ENCODE data around the gene BUD23. TPM values are rescaled to one million over a fixed set of nuclear protein-coding genes. Genes with fewer than 3 reads are reported as not detected.
"Not testable (repeated sequence)": the region's sequence is repeated elsewhere in the genome, so short reads cannot be mapped to it uniquely, and the experiment has no call there.

BUD23 gene
- total RNA-seq, 1 donor from 2014 or later = 109 TPM

DNA sequence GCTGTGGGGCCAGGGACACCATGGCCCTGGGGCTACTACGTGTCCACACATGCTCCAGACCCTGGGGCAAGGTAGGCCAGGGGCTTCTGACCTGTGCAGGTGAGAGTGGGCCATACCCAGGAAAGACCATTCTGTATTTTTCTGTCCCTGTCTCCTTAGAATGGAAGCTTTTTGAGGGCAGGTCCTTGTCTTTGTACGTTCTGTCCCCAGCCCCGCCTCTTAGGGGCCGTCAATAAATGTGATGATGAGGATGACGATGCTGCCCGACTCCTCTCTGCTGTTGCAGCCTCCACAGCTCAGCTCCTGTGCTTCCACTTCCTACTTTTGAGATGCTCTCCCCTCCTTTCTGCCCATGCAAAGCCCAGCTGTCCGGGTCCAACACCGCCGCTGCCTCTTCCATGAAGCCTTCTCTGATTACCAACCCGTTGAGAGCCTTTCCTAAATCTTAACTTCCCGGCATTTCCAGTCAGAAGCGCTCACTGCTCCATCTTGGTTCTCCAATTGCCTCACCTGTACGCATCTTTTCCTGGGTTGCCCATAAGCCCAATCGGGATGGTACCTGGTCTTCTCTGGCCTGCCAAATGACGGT is 11.4 kb upstream of the BUD23 start:
- DNase-seq (ENCODE audit: low spot score) = no peak
- H3K4me3 Mint-ChIP-seq (ENCODE audit: low read depth) = no peak overlapping the region
- peaks cover 20% of the 10 kb centered on the region for H3K27me3 Mint-ChIP-seq (ENCODE audit: low read depth)
- no peaks in the 10 kb centered on the region for H3K36me3 Mint-ChIP-seq (ENCODE audit: low read depth)
- intact Hi-C loops (cut with micrococcal nuclease) = no loop called here
- H3K4me1 Mint-ChIP-seq (ENCODE audit: low read depth) = peaks cover 6% of the 10 kb centered on the region
- no peak overlapping the region for H3K27ac Mint-ChIP-seq
- no peaks in the 10 kb centered on the region for H3K9me3 Mint-ChIP-seq

DNA sequence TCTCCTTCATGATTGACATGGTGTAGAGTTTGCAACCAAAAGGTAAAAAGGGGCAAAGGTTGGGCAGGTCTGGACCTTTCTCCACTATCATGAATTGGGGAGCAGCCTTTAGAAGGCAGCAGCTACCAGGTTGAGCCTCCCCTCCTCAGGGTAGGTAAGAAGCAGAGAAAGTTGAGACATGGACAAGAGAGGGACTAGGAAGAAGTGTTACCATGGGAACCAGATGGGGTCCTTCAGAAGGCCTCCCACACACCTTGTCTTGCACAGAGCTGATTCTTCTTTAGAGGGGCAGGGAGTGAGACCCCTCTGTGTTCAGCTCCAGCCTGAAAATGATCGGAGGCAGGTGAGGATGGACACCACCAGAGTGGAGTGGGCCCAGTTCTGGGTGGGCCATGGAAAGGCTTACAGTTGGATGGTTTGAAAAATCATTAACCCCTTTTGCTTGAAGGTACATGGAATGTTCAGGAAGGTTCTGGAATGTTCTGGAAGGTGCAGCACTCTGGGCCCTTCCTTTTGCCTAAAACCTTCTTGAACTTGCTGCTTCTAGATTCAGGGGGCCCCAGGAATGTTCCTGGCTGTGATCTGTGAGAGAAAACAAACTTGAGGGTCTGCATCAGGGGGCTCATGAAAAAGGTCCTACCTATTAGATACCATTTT is 8.8 kb upstream of the BUD23 start:
- no peaks in the 10 kb centered on the region for H3K9me3 Mint-ChIP-seq
- no peaks in the 10 kb centered on the region for H3K4me1 Mint-ChIP-seq (ENCODE audit: low read depth)
- H3K36me3 Mint-ChIP-seq (ENCODE audit: low read depth) = peaks cover 17% of the 10 kb centered on the region
- no peak overlapping the region for H3K27ac Mint-ChIP-seq
- DNase-seq (ENCODE audit: low spot score) = no peak
- H3K27me3 Mint-ChIP-seq (ENCODE audit: low read depth) = peaks cover 11% of the 10 kb centered on the region
- H3K4me3 Mint-ChIP-seq (ENCODE audit: low read depth) = no peak overlapping the region
- intact Hi-C loops (cut with micrococcal nuclease) = no loop called here

DNA sequence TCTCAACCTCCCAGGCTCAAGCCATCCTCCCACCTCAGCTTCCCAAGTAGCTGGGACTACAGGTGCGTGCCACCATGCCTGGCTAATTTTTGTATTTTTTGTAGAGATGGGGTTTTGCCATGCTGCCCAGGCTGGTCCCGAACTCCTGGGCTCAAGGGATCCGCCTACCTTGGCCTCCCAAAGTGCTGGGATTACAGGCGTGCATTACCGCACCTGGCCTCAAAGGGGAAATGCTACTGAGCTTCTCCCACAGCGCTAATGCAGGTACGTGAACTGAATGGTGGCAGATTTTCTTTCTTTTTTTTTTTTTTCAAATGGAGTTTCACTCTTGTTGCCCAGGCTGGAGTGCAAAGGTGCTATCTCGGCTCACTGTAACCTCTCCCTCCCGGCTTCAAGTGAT is 7.3 kb upstream of the BUD23 start:
- H3K9me3 Mint-ChIP-seq; H3K4me3 Mint-ChIP-seq (ENCODE audit: low read depth); DNase-seq (ENCODE audit: low spot score); H3K27ac Mint-ChIP-seq; intact Hi-C loops (cut with micrococcal nuclease); H3K4me1 Mint-ChIP-seq (ENCODE audit: low read depth); H3K27me3 Mint-ChIP-seq (ENCODE audit: low read depth): not testable (repeated sequence)
- H3K36me3 Mint-ChIP-seq (ENCODE audit: low read depth) = peaks cover 23% of the 10 kb centered on the region

DNA sequence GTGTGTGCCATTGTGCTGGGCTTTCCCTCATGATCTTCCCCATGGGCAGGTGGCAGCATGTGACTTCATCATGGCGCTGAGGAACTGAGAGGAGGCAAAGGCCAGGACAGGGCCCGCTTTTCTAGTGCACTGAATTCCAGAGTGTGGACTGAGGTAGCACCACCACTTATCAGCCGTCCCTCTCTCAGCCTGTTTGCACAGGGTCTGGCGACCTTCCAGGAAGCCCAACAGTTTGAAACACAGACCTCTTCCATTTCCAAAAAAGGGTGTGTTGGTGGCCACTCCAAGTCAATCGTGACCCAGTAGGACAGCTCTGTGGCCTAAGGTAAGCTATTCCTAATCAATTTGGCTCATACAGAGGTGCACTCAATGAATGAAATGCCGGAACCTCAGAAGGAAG is 4.5 kb upstream of the BUD23 start:
- DNase-seq (ENCODE audit: low spot score) = no peak
- Mint-ChIP-seq H3K27me3 (ENCODE audit: low read depth) (no peaks in the 10 kb centered on the region), H3K4me3 (ENCODE audit: low read depth) (no peak overlapping the region), H3K4me1 (ENCODE audit: low read depth) (peaks cover 14% of the 10 kb centered on the region), H3K9me3 (no peaks in the 10 kb centered on the region), H3K27ac (no peak overlapping the region), H3K36me3 (ENCODE audit: low read depth) (peaks cover 32% of the 10 kb centered on the region)
- intact Hi-C loops (cut with micrococcal nuclease) = no loop called here

DNA sequence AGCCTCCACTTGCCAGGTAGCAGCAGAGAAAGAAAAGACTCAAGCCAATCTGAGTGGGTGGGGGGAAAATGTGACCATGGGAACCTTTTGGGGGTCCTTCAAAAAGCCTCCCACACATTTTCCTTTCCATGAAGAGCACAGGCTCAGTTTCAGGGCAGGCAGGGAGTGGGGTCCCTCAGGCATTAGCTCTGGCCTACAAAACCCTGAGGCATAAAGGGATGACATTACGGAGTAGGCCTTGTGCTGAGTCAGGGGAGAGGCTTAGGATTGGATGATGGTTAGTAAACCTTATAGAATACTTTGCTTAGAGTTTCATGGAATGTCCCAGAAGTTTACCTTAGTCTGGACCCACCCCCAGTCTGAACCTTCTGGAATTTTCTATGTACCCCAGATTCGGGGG is 3.7 kb upstream of the BUD23 start:
- intact Hi-C loops (cut with micrococcal nuclease) = loop anchor here (5.0 kb wide), 1 partner anchor 102 kb away; the partner anchor contains the start of gene TBL2
- Mint-ChIP-seq H3K36me3 (ENCODE audit: low read depth) (peaks cover 33% of the 10 kb centered on the region), H3K4me1 (ENCODE audit: low read depth) (peaks cover 16% of the 10 kb centered on the region), H3K4me3 (ENCODE audit: low read depth) (no peak overlapping the region), H3K27ac (no peak overlapping the region), H3K27me3 (ENCODE audit: low read depth) (no peaks in the 10 kb centered on the region), H3K9me3 (no peaks in the 10 kb centered on the region)
- no peak for DNase-seq (ENCODE audit: low spot score)

DNA sequence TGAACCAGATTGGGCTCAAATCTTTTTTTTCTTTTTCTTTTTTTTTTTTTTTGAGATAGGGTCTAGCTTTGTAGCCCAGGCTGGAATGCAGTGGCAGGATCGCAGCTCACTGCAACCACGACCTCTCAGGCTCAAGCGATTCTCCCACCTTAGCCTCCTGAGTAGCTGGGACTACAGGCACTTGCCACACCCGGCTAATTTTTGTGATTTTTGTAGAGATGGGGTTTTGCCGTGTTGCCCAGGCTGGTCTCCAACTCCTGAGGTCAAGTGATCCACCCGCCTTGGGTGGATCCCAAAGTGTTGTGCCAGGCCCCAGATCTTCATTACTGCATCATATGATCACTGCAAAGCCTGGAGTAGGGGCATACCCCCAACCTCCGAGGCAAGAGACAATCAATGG is 2.9 kb upstream of the BUD23 start:
- peaks cover 33% of the 10 kb centered on the region for H3K36me3 Mint-ChIP-seq (ENCODE audit: low read depth)
- DNase-seq (ENCODE audit: low spot score) = no peak
- peak overlapping the region; percentile 97 for H3K4me3 Mint-ChIP-seq (ENCODE audit: low read depth)
- H3K27ac Mint-ChIP-seq = no peak overlapping the region
- no peaks in the 10 kb centered on the region for H3K27me3 Mint-ChIP-seq (ENCODE audit: low read depth)
- peaks cover 16% of the 10 kb centered on the region for H3K4me1 Mint-ChIP-seq (ENCODE audit: low read depth)
- no peaks in the 10 kb centered on the region for H3K9me3 Mint-ChIP-seq
- intact Hi-C loops (cut with micrococcal nuclease) = loop anchor here (5.0 kb wide), 1 partner anchor 103 kb away; the partner anchor contains the start of gene TBL2

DNA sequence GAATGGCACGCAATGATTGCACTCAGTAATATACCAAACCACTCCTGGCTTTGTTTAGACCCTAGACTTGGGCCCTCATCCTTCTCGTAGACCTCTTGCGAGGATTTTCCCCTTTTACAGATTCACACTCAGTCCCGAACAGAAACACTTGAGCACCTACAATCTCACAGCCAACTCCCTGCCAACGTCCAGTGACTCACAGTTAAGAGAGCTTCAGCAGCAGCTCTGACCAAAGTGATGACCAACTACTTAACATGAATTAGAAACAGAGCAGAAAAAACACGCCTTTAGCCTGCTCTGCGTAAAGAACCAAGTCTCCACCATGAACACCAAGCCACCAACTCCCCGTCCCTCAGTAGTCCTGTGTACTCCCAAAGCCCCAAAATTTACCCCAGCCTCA is 2.4 kb upstream of the BUD23 start:
- peak overlapping the region; percentile 97 for H3K4me3 Mint-ChIP-seq (ENCODE audit: low read depth)
- H3K27me3 Mint-ChIP-seq (ENCODE audit: low read depth) = no peaks in the 10 kb centered on the region
- intact Hi-C loops (cut with micrococcal nuclease) = loop anchor here (5.0 kb wide), 1 partner anchor 104 kb away; the partner anchor contains the start of gene TBL2
- no peak for DNase-seq (ENCODE audit: low spot score)
- H3K27ac Mint-ChIP-seq = no peak overlapping the region
- H3K4me1 Mint-ChIP-seq (ENCODE audit: low read depth) = peaks cover 16% of the 10 kb centered on the region
- H3K36me3 Mint-ChIP-seq (ENCODE audit: low read depth) = peaks cover 35% of the 10 kb centered on the region
- H3K9me3 Mint-ChIP-seq = no peaks in the 10 kb centered on the region

DNA sequence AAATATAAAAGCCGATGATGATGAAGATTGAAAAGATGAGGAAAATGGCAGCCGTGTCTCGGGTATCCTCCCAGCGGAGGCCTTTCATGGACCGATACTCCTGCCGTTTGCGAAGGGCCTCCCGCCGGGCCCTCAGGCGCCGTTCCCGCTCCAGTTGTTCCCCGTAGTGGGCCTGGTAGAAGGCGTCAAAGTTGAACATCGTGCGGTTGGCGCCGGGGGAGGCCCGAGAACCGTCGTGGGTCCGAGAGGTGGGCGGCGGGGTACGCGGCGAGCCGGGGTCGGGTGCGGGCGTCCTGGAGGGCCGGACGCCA is 697 bp upstream of the BUD23 start:
- Mint-ChIP-seq H3K27ac (peak overlapping the region; percentile 82), H3K4me1 (ENCODE audit: low read depth) (peaks cover 19% of the 10 kb centered on the region), H3K36me3 (ENCODE audit: low read depth) (peaks cover 48% of the 10 kb centered on the region), H3K27me3 (ENCODE audit: low read depth) (no peaks in the 10 kb centered on the region), H3K4me3 (ENCODE audit: low read depth) (peak overlapping the region; percentile 97), H3K9me3 (no peaks in the 10 kb centered on the region)
- no peak for DNase-seq (ENCODE audit: low spot score)
- intact Hi-C loops (cut with micrococcal nuclease) = loop anchor here (1.0 to 5.0 kb wide), 3 partner anchors 15 to 105 kb away; partner anchors contain the start of genes TBL2 and VPS37D

DNA sequence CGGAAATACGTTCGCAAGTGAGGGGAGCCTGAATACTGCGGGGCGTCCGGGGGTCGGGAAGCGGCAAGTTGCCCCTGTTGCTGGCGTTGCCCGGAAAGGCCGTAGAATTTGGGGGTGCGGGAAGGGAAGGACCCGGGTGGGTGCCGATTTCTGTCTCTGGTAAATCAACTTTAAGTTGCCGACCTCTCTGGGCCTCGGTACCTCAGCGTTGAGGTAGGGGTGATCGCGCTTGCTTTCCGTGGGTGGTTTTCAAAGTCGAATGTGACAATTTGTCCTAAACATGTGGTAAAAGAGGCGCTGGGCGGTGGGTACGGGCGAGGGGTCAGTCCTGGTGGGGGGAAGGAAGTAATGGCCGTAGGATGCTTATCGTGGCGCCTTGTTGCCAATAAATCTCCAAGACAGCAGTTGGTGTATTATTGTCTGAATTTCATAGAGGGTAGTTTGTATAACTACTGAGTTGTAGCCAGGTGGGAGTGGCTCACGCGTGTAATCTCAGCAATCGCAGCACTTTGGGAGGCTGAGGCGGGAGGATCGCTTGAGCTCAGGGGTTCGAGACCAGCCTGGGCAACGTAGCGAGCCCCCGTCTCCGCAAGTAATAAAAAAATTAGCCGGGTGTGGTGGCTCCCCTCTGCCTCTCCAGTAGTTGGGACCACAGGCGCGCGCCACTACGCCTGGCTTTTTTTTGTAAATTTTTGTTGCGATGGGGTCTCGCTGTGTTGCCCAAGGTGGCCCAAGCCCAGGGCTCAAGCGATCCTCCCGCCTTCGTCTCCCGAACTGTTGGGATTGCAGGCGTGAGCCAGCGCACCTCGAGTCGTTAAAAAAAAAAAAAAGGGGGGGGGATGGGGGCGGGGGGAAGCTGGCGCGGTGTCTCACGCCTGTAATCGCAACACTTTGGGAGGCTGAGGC is 644 bp downstream of the BUD23 start:
- intact Hi-C loops (cut with micrococcal nuclease) = loop anchor here (1.0 to 5.0 kb wide), 3 partner anchors 17 to 107 kb away; partner anchors contain the start of genes TBL2 and VPS37D
- peak overlapping the region; percentile 97 for H3K27ac Mint-ChIP-seq
- peaks cover 44% of the 10 kb centered on the region for H3K36me3 Mint-ChIP-seq (ENCODE audit: low read depth)
- H3K4me3 Mint-ChIP-seq (ENCODE audit: low read depth) = peak overlapping the region; percentile 97
- peaks cover 27% of the 10 kb centered on the region for H3K4me1 Mint-ChIP-seq (ENCODE audit: low read depth)
- H3K9me3 Mint-ChIP-seq = no peaks in the 10 kb centered on the region
- no peaks in the 10 kb centered on the region for H3K27me3 Mint-ChIP-seq (ENCODE audit: low read depth)
- no peak for DNase-seq (ENCODE audit: low spot score)

DNA sequence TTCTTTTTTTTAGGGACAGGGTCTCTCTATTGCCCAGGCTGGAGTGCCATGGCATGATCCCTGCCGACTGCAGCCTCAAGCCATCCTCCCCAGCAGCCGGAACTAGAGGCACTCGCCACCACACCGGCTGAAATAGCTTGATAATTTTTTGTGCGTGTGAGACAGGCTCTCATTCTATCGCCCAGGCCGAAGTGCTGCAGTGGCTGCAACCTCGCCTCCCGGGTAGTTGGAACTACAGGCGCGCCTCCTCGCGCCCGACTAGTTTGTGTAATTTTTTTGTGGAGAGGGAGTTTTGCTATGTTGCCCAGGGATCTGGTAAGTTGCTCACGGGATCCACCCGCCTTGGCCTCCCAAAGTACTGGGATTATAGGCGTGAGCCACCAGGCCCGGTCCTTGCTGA is 1.9 kb downstream of the BUD23 start:
- DNase-seq (ENCODE audit: low spot score) = no peak
- H3K4me1 Mint-ChIP-seq (ENCODE audit: low read depth) = peaks cover 31% of the 10 kb centered on the region
- intact Hi-C loops (cut with micrococcal nuclease) = no loop called here
- H3K36me3 Mint-ChIP-seq (ENCODE audit: low read depth) = peaks cover 47% of the 10 kb centered on the region
- H3K27ac Mint-ChIP-seq = no peak overlapping the region
- H3K9me3 Mint-ChIP-seq = no peaks in the 10 kb centered on the region
- peak overlapping the region; percentile 15 for H3K4me3 Mint-ChIP-seq (ENCODE audit: low read depth)
- no peaks in the 10 kb centered on the region for H3K27me3 Mint-ChIP-seq (ENCODE audit: low read depth)

DNA sequence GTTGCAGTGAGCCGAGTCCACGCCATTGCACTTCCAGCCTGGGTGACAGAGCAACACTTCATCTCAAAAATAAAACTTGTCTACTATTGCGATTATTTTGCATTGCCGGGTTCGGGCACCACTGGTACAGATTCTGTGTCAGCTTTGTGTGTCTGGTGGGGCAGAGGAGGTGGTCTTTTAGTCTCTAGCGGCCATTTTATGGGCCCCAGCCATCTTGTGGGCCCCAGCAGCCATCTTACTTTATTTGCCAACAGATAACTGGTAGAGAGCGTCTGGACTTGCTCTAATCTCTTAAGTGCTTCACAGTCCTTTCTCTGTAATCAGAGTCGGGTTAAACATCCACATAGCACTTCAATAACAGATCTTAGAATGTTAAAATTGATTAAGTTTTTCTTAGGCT is 4.9 kb downstream of the BUD23 start:
- Mint-ChIP-seq H3K27ac (no peak overlapping the region), H3K4me3 (ENCODE audit: low read depth) (no peak overlapping the region), H3K27me3 (ENCODE audit: low read depth) (no peaks in the 10 kb centered on the region), H3K36me3 (ENCODE audit: low read depth) (peaks cover 58% of the 10 kb centered on the region), H3K4me1 (ENCODE audit: low read depth) (peaks cover 18% of the 10 kb centered on the region), H3K9me3 (no peaks in the 10 kb centered on the region)
- intact Hi-C loops (cut with micrococcal nuclease) = no loop called here
- DNase-seq (ENCODE audit: low spot score) = no peak

DNA sequence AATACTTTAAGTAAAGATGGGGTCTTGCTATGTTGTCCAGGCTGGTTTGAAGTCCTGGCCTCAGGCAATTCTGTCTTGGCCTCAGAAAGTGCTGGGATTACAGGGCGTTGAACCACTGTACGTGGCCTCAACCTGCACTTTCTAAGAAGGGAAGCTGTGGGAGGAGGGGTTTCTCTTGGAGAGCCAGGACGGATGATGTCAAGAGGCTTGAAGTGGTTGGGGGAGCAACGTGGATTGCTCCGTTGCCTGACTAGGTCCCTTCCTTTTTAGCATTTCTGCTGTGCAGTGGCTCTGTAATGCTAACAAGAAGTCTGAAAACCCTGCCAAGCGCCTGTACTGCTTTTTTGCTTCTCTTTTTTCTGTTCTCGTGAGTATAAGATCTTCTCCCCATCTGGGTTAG is 7.2 kb downstream of the BUD23 start:
- Mint-ChIP-seq H3K27ac (no peak overlapping the region), H3K36me3 (ENCODE audit: low read depth) (peaks cover 66% of the 10 kb centered on the region), H3K4me3 (ENCODE audit: low read depth) (no peak overlapping the region), H3K4me1 (ENCODE audit: low read depth) (peaks cover 15% of the 10 kb centered on the region), H3K9me3 (no peaks in the 10 kb centered on the region), H3K27me3 (ENCODE audit: low read depth) (no peaks in the 10 kb centered on the region)
- intact Hi-C loops (cut with micrococcal nuclease) = no loop called here
- DNase-seq (ENCODE audit: low spot score) = no peak

DNA sequence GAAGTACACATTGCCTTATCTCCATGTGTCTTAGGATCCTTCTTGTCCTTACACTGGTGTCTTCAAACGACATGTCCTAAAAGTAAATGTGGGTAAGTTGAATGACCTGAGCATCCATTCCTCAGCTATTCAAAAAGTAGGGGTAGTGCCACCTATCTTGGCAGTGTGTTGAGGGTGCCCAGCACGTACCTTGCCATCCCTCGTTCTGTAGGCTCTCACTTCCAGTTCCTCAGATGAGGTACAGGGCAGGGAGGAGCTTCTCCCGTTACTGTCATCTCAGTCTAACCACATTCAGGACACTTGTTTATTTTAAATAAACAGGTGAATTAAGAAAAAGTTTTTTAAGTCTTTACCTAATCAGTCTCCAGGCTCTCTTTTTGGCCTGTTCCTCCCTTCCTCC is 13.0 kb downstream of the BUD23 start:
- Mint-ChIP-seq H3K27me3 (ENCODE audit: low read depth) (no peaks in the 10 kb centered on the region), H3K27ac (no peak overlapping the region), H3K9me3 (no peaks in the 10 kb centered on the region), H3K4me1 (ENCODE audit: low read depth) (no peaks in the 10 kb centered on the region), H3K4me3 (ENCODE audit: low read depth) (no peak overlapping the region), H3K36me3 (ENCODE audit: low read depth) (peaks cover 48% of the 10 kb centered on the region)
- DNase-seq (ENCODE audit: low spot score) = no peak
- intact Hi-C loops (cut with micrococcal nuclease) = no loop called here
